Breast epithelium (tissue), 3 donors: ENCODE results near the gene C1orf232.

Experiments used
- CTCF ChIP-seq, 3 donors: fragments of 450-650 bp; IDR thresholded peaks; one replicate each; pipeline ENCODE4 v1.5.1; 2016 to 2017; ENCODE audit warnings: antibody characterized with exemption in 3 of 3, mild to moderate bottlenecking in 3 of 3, moderate library complexity in 3 of 3
- POLR2A ChIP-seq: fragments of 450-650 bp; IDR thresholded peaks from one replicate; pipeline ENCODE4 v1.6.1; 2016; ENCODE audit warnings: antibody characterized with exemption, mild to moderate bottlenecking, moderate library complexity

- TF ChIP-seq POLR2A (no peak), CTCF (IDR thresholded peaks at IDR 0.05) (no peak)
Observed at GRCh38 chr1:26184883-26185282, 16.1 kb upstream of the C1orf232 start.
